ENCODE data around the gene IQGAP1.

The IQGAP1 gene

GRCh38 chr15:90540768-90541167 is 152.7 kb downstream of the IQGAP1 start:
- no peak for DNase-seq

GRCh38 chr15:90545095-90545494 is 157.1 kb downstream of the IQGAP1 start:
- no peak for DNase-seq

- DNase-seq, result no peak
Observed at GRCh38 chr15:90547540-90547939, 159.5 kb downstream of the IQGAP1 start.

GRCh38 chr15:90550919-90551318 is 162.9 kb downstream of the IQGAP1 start:
- no peak for DNase-seq

Data from NCI-H1436 (cell line).